ENCODE data around the gene SPDEF. TPM values are rescaled to one million over a fixed set of nuclear protein-coding genes. Genes with fewer than 3 reads are reported as not detected.

Gene SPDEF
- total and polyA plus RNA-seq, 2 donors (not counting 1 experiment from before 2014, with no cell fraction given): 0.10 TPM; not detected in 1

DNA sequence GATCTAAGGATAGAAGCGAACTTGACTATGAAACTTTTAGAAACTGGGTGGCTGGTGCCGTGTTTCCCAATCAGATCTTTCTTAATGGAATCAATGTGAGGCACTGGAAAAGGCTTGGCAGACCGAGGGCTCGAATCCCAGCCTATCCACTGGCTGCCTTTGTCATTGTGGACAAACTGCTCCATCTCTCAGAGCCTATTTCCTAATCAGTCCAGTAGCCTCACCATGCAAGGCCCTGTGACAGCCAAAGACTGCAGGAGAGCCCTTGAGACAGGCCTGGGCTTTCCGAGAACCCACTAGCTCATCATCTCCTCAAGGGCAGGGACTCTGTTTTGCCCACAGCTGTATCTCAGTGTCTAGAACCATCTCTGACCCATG is 43.4 kb downstream of the SPDEF start:
- H3K4me1 Mint-ChIP-seq: no peaks in the 10 kb centered on the region
- ATAC-seq (ENCODE audit: low read depth): no peak
- H3K27ac Mint-ChIP-seq: no peak overlapping the region
- H3K79me2 ChIP-seq (ENCODE audit: control insufficient read depth, insufficient read depth, low read length): no peaks in the 10 kb centered on the region
- H3K4me1 ChIP-seq (ENCODE audit: control insufficient read depth in 2 of 2, insufficient read depth in 2 of 2, low read length in 2 of 2): no peaks in the 10 kb centered on the region
- peaks cover 15% of the 10 kb centered on the region for H3K27me3 Mint-ChIP-seq
- no peak for DNase-seq
- TF ChIP-seq, protein P1, sequence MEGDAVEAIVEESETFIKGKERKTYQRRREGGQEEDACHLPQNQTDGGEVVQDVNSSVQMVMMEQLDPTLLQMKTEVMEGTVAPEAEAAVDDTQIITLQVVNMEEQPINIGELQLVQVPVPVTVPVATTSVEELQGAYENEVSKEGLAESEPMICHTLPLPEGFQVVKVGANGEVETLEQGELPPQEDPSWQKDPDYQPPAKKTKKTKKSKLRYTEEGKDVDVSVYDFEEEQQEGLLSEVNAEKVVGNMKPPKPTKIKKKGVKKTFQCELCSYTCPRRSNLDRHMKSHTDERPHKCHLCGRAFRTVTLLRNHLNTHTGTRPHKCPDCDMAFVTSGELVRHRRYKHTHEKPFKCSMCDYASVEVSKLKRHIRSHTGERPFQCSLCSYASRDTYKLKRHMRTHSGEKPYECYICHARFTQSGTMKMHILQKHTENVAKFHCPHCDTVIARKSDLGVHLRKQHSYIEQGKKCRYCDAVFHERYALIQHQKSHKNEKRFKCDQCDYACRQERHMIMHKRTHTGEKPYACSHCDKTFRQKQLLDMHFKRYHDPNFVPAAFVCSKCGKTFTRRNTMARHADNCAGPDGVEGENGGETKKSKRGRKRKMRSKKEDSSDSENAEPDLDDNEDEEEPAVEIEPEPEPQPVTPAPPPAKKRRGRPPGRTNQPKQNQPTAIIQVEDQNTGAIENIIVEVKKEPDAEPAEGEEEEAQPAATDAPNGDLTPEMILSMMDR (IDR thresholded peaks at IDR 0.05): no peak
- TF ChIP-seq EZH2 (IDR thresholded peaks at IDR 0.05; ENCODE audit: borderline replicate concordance, insufficient read depth, low read depth, low read length, poor library complexity, severe bottlenecking): no peak
- H3K9me3 Mint-ChIP-seq (ENCODE audit: insufficient read depth): peaks cover 8% of the 10 kb centered on the region
- intact Hi-C loops (cut with micrococcal nuclease): no loop called here
- H3K4me2 ChIP-seq (replicated peaks; ENCODE audit: low read depth, low read length, poor library complexity, severe bottlenecking): no peak overlapping the region
- POLR2A ChIA-PET: no interaction called here
- H3K9me3 ChIP-seq (ENCODE audit: control extremely low read depth in 1 of 3, control insufficient read depth in 2 of 3, insufficient read depth in 1 of 3, low read length in 2 of 3): peaks cover 0 to 8% (median 5%) of the 10 kb centered on the region in 3 donors
- no peak overlapping the region for H3K4me3 ChIP-seq (ENCODE audit: control extremely low read depth in 1 of 5, extremely low read depth in 1 of 5, insufficient read depth in 1 of 5, low read depth in 2 of 5, low read length in 4 of 5)
- CTCF ChIA-PET: no interaction called here
- H3K27me3 ChIP-seq (replicated peaks in 1 of 4; ENCODE audit: control extremely low read depth in 1 of 4, control insufficient read depth in 3 of 4, insufficient read depth in 4 of 4, low read length in 3 of 4): peaks cover 0 to 10% (median 0%) of the 10 kb centered on the region in 4 experiments
- H3K27ac ChIP-seq (ENCODE audit: low read length in 2 of 2): no peak overlapping the region
- no peak overlapping the region for H2AFZ ChIP-seq (ENCODE audit: insufficient read depth, low read depth, low read length, poor library complexity, severe bottlenecking)
- H4K20me1 ChIP-seq (ENCODE audit: control insufficient read depth, insufficient read depth, low read length, poor library complexity, severe bottlenecking): no peaks in the 10 kb centered on the region
- H3K9ac ChIP-seq (ENCODE audit: low read length): no peak overlapping the region
- no peak overlapping the region for H3K4me3 Mint-ChIP-seq
- WGBS (ENCODE audit: insufficient coverage): 84% methylated on average over 5 of the region's 5 CpGs
- H3K36me3 ChIP-seq (replicated peaks in 1 of 2; ENCODE audit: control extremely low read depth in 1 of 2, control insufficient read depth in 1 of 2, extremely low read depth in 1 of 2, insufficient read depth in 2 of 2, low read length in 1 of 2): no peaks in the 10 kb centered on the region

DNA sequence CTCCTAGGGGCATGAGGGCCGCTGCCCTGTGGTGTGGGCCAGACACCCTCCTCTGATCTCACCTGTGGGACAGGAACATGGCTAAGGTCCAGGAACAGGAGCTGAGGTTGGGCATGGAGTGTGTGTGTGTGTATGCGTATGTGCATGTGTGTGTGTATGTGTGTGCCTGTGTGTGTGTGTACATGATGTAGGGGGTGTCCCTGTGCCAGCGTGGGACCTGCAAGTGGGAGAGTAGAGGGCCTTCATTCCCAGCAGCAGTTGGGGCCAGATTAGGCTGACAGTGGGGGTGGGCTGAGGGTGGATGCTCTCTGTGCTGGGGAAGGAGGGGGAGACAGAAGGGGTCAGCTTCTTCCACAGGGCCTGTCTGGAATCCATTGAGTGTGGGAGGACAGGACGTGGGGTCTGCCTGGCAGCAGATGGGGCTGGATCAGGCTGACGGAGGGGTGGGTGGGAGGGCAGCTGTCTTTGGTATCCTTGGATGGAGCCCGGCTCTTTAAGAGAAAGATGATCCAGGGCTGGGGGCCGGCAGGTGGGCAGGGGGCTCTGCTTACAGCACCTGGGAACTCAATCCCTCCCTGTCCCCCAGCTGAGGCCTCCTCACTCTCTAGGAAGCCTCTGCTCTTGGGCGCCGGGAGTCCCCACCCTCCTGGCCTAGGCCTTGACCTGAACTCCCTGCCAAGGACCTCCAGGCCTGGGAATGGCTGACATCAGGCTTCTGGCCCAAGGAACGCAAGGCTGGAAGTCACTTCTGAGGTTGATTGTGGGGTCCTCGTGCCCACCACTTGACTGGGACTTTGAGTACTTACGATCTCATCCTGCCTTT is 44.0 kb downstream of the SPDEF start:
- Histone ChIP-seq H3K9ac (ENCODE audit: low read length) (no peak overlapping the region), H3K4me2 (replicated peaks; ENCODE audit: low read depth, low read length, poor library complexity, severe bottlenecking) (no peak overlapping the region), H3K27me3 (replicated peaks in 1 of 4; ENCODE audit: control extremely low read depth in 1 of 4, control insufficient read depth in 3 of 4, insufficient read depth in 4 of 4, low read length in 3 of 4) (peaks cover 0 to 10% (median 0%) of the 10 kb centered on the region in 4 experiments), H3K27ac (ENCODE audit: low read length in 2 of 2) (no peak overlapping the region), H3K36me3 (replicated peaks in 1 of 2; ENCODE audit: control extremely low read depth in 1 of 2, control insufficient read depth in 1 of 2, extremely low read depth in 1 of 2, insufficient read depth in 2 of 2, low read length in 1 of 2) (no peaks in the 10 kb centered on the region), H4K20me1 (ENCODE audit: control insufficient read depth, insufficient read depth, low read length, poor library complexity, severe bottlenecking) (no peaks in the 10 kb centered on the region), H3K4me1 (ENCODE audit: control insufficient read depth in 2 of 2, insufficient read depth in 2 of 2, low read length in 2 of 2) (no peaks in the 10 kb centered on the region), H2AFZ (ENCODE audit: insufficient read depth, low read depth, low read length, poor library complexity, severe bottlenecking) (no peak overlapping the region), H3K9me3 (ENCODE audit: control extremely low read depth in 1 of 3, control insufficient read depth in 2 of 3, insufficient read depth in 1 of 3, low read length in 2 of 3) (peaks cover 0 to 6% (median 5%) of the 10 kb centered on the region in 3 donors), H3K79me2 (ENCODE audit: control insufficient read depth, insufficient read depth, low read length) (no peaks in the 10 kb centered on the region), H3K4me3 (ENCODE audit: control extremely low read depth in 1 of 5, extremely low read depth in 1 of 5, insufficient read depth in 1 of 5, low read depth in 2 of 5, low read length in 4 of 5) (no peak overlapping the region)
- TF ChIP-seq, protein P1 (IDR thresholded peaks at IDR 0.05): no peak
- TF ChIP-seq EZH2 (IDR thresholded peaks at IDR 0.05; ENCODE audit: borderline replicate concordance, insufficient read depth, low read depth, low read length, poor library complexity, severe bottlenecking): no peak
- Mint-ChIP-seq H3K9me3 (ENCODE audit: insufficient read depth) (peaks cover 8% of the 10 kb centered on the region), H3K27me3 (peaks cover 14% of the 10 kb centered on the region), H3K27ac (no peak overlapping the region), H3K4me3 (no peak overlapping the region), H3K4me1 (no peaks in the 10 kb centered on the region)
- DNase-seq (no peak), ATAC-seq (ENCODE audit: low read depth) (no peak)
- WGBS (ENCODE audit: insufficient coverage): 90% methylated on average over 6 of the region's 12 CpGs
- POLR2A ChIA-PET: no interaction called here
- intact Hi-C loops (cut with micrococcal nuclease): no loop called here
- CTCF ChIA-PET: no interaction called here

All from B cell (primary cell).